Measurements from ENCODE around the gene PTGES.
"Not testable (repeated sequence)": the region's sequence is repeated elsewhere in the genome, so short reads cannot be mapped to it uniquely, and the experiment has no call there.

The PTGES gene

DNA sequence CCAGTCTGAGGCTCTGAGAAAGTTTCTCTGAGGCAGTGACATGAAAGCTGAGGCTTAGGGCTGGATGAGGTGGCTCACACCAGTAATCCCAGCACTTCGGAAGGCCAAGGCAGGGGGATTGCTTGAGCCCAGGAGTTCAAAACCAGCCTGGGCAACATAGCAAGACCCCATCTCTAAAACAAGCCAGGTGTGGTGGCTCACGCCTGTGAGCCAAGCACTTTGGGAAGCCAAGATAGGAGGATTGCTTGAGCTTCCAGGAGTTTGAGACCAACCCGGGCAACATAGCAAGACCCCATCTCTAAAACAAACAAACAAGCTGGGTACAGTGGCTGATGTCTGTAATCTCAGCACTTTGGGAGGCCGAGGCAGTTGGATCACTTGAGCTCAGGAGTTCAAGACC lies 3.8 kb downstream of the PTGES start:
- not testable (repeated sequence) for DNase-seq (ENCODE audit: low read depth, low spot score); H3K27ac ChIP-seq

DNA sequence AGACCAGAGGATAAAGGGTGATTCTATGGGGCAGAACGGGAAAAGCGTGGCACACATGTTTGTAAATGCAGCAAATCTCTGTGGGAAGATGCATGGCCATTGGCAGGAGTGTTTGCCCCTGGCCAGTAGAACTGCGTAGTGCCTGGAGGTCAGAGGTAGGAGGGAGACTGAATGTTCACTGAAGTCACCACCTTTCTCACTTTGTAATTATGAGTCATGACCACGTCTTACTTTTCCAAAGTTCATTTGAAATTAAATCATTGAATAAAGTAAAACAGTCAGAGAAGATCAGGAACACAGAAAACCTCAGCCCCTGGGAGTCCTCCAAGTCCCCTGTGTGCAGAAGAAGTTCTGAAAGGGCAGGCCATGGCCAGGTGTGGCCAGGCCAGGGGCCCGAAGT lies 4.6 kb downstream of the PTGES start:
- no peak overlapping the region for H3K27ac ChIP-seq
- no peak for DNase-seq (ENCODE audit: low read depth, low spot score)

DNA sequence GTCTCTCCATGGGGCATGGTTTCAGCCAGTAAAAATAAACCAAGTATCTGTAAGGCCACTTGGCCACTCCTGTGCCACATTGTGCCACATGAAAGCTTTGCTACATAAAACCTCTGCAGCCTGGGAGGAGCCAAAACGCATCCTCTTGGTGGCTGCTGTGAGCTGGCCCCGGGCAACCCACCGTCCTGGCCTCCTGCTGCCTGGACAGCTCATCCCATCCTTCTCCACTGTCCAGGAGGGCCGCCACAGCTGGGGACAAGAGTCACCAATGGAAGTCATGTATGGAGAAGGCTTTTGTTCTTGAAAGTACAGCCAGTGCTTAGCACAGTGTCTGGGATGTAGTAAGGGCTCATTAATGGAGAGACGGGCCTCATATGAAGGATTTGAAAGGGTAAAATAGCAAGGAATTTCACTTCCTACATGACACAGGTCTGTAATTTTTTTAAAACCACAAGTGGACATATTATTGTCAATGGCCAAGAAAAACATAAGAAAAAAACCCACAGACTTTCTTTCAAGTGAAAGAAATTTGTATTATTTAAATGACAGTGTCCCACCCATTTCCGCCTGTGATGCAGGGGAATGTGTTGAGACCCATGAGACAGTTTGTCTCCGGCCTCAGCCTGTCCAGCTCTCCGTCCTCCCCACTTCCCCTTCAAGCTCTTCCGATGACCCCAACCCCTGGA lies 6.6 kb downstream of the PTGES start:
- no peak for DNase-seq (ENCODE audit: low read depth, low spot score)
- H3K27ac ChIP-seq, result no peak overlapping the region

DNA sequence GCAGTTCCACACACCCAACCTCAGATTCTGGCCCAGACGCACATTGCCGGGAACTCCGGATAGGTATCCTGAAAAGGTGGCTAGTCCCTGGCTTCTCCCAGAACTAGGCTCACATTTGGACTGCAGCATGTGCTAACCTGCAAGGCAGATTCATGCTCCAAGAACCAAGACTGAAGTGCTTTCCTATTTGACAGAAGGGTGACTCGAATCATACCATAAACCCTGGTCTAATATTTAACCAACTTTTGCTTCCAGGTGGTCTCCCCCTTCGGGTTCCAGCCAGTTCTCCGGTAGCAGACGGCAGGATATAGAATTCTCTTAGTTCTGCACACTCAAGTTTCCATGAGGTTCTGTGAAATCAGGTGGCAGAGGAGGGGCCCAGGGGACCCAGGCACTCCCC lies 7.6 kb downstream of the PTGES start:
- H3K27ac ChIP-seq, result no peak overlapping the region
- DNase-seq (ENCODE audit: low read depth, low spot score), result no peak

DNA sequence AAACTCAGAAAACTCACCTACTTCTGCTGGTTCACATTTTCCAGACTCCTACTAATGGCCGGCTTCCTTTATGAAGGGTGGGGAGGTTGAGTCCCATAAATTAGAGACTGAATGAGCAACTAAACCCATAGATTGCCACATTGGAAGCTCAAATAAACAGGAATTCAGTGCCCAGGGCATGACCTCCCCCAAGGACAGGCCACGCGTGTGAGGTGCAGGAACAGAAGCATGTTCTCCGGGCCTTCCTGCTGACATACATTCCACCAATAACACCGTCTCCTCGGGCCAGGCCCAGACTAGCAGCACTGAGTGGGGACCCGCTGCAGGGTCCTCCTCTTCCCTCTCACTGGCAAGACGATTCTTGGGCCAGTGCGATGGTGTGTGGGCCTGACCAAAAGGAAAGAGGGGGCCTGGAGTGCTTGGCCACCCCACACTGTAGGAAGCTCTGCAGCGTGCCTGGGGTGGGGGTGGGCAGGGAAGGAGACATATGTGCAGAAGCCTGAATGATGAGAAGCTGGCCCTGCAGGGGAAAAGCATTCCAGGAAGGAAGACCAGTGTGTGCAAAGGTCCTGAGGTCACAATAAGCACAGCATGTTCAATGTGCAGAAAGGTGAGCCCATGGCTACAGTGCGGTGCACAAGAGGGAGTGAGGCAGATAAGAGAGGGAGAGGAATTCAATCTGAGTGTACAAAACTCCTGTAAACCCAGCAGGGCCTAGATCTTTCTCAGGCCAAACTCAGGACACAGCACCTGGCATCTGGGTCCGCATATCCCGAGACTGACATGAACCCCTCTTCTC lies 12.0 kb downstream of the PTGES start:
- no peak for DNase-seq (ENCODE audit: low read depth, low spot score)
- H3K27ac ChIP-seq, result no peak overlapping the region

DNA sequence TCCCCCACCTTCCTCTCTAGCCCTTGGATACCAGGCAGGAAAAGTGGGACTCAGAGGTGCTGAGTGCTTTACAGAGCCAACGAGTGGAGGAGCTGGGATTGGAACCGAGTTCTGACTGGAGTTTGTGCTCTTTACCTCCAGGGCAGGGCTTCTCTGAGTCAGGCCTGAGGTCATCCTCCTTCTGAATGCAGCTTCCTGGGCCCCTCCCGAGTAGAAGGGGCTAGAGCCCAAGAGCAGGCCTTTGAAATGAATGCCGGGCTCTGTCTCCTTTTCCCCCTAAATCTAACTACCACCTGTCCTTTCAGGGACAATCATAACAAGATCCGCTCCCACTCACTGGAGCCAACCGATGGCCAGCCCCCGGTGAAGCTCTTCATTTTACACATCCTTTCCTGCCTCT lies 12.7 kb downstream of the PTGES start:
- no peak overlapping the region for H3K27ac ChIP-seq
- DNase-seq (ENCODE audit: low read depth, low spot score), result no peak

DNA sequence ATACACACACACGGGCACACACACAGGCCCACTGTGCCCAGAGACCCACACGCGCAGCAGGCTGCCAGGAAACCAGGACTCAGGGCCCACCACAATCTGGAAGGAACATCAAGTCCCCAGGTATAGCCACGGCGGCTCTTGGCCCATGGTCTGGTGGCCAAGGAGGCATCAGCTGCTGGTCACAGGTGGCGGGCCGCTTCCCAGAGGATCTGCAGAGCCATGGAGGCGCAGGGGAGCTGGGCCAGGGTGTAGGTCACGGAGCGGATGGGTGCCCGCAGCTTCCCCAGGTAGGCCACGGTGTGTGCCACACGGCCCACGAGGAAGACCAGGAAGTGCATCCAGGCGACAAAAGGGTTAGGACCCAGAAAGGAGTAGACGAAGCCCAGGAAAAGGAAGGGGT lies 13.4 kb downstream of the PTGES start:
- no peak for DNase-seq (ENCODE audit: low read depth, low spot score)
- no peak overlapping the region for H3K27ac ChIP-seq

DNA sequence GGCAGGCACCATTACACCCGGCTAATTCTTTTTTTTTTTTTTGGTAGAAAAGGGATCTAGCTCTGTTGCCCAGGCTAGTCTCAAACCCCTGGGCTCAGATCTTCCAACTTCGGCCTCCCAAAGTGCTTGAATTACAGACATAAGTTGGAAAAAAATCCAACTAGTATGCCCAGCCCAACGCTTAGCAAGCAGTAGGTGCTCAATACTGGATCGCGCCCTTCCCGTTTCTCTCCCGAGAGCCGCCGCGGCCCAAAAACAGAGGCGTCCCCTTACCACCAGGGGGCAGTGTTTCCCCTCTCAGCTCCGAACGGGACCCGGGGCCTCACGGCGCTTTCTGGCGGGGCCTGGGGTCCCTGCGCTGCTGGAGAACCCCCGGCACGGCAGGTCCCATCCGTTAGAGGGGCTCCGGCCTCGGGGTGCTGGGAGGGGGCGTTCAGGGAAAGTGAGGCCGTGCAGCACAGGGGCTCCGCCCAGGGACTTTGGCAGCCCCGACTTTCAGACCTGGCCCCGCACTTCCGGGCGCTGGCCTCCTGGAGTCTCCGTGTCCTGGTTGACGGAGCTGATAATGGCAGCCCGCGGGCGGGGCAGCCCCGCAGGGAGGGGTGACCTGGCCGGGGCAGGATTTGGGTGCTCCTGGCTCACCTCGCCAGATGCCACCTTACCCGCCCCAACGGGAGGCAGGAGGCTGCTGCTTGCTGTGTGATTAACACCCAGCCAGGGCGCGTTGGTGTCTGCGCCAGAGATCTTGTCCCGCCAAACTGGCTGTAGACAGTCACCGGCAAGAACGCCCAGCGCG lies 15.2 kb downstream of the PTGES start:
- H3K27ac ChIP-seq, result no peak overlapping the region
- DNase-seq (ENCODE audit: low read depth, low spot score), result no peak

DNA sequence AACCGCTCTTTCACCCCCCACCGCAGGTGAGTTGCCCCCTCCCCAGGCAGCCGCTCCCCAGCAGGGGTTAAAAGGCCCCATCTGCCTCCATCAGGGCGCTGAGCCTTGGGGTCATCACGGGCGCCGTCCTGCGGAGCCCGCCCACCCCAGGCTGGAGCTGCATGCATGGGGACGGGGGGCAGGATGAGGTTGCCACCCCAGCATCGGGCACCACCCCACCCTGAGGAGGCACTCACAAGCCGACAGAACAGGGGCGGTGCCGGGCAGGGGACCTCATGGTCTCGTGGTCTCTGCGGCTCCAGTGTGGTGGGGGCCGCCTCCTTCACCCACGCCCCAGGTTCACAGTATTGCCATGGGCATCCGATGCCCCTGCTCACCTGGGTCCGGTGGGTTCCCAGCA lies 16.5 kb downstream of the PTGES start:
- H3K27ac ChIP-seq, result no peak overlapping the region
- no peak for DNase-seq (ENCODE audit: low read depth, low spot score)

DNA sequence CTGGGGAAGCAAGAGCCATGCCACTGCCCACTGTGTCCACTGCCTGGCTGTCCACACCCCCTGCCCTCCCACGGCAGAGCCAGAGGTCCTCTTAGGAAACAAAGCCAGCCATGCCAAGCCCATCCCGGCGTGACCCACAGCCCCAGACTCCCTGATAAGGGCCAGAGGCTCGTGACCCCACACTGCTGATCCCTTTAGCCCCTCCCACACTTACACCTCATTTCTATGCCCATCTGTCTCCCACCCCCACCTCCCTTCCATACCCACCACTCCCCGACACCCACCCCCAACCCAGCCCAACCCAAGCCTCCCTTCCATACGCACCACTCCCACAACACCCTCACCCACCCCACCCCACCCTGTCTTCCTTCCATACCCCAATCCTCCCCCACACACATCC lies 17.3 kb downstream of the PTGES start:
- H3K27ac ChIP-seq, result no peak overlapping the region
- no peak for DNase-seq (ENCODE audit: low read depth, low spot score)

DNA sequence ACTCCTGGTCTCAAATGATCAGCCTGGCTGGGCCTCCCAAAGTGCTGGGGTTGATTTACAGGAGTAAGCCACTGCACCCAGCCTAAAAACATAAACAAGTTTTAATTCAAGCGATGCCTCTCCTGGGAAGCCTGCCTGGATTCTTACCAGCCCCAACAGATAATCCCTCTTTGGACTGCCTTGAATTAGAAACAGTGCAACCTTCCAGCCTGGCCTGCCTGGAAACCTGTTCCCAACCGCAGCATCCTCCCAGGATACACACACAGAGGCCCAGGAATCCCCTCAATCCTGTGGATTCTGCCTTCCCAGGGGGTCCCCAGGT lies 19.2 kb downstream of the PTGES start:
- no peak for DNase-seq (ENCODE audit: low read depth, low spot score)
- H3K27ac ChIP-seq, result no peak overlapping the region

DNA sequence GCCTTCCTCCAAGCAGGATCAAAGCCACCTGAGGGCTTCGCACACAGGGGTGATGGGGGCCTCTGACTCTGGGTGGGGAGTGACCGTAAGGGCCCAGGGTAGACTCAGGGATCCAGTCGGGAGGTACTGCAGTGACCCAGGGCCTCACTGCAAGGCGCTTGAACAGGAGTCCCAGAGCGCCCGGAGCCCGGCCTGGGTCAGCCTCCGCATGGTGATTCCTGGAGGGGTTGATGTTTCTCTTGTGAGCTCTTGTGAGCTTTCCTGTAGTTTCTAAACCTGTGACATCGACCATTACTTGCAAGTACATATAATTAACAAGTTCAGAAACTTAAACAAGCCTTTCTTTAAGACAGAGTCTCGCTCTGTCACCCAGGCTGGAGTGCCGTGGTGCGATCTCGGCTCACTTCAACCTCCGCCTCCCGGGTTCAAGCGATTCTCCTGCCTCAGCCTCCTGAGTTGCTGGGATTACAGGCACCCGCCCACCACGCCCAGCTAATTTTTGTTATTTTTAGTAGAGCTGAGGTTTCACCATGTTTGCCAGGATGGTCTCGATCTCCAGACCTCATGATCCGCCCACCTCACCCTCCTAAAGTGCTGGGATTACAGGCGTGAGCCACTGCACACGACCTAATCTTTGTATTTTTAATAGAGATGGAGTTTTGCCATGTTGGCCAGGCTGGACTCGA lies 19.8 kb downstream of the PTGES start:
- no peak overlapping the region for H3K27ac ChIP-seq
- DNase-seq (ENCODE audit: low read depth, low spot score), result no peak

DNA sequence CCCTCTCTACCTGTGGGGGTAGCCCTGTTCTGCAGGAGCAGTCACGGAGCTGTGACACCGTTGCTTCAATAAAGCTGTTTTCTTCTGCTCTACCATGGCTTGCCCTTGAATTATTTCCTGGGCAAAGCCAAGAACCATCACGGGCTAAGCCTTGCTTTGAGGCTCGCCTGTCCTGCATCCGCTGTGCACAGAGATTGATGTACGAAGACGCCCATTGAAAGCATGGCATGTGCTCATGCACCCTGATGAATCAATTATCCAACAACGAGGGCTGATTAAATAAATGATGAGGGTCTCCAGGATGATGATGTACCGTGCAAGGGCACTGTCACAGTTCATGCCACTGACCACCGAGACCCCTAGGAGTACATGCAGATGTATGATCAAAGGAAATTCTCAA lies 20.7 kb downstream of the PTGES start:
- no peak for DNase-seq (ENCODE audit: low read depth, low spot score)
- H3K27ac ChIP-seq, result no peak overlapping the region

DNA sequence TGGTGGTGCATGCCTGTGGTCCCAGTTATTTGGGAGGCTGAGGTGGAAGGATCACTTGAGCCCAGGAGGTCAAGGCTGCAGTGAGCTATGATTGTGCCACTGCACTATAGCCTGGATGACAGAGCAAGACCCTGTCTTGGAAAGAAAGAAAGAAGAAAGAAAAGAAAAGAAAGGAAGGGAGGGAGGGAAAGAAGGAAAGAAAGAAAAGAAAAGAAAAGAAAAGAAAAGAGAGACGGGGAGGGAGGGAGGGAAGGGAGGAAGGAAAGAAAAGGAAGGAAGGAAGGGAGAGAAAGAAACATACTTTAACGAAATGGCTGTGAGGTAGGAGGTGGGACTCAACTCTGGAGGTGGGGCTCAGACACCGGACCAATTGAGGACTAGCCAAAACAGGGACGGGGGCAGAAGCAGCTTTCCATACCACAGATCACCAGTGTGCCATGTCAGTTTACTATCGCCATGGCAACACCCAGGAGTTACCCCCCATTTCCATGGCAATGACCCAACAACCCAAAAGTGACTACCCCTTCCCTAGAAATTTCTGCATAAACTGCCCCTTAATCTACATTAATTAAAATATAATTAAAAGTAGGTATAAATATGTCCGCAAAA lies 21.3 kb downstream of the PTGES start:
- H3K27ac ChIP-seq, result no peak overlapping the region
- no peak for DNase-seq (ENCODE audit: low read depth, low spot score)

DNA sequence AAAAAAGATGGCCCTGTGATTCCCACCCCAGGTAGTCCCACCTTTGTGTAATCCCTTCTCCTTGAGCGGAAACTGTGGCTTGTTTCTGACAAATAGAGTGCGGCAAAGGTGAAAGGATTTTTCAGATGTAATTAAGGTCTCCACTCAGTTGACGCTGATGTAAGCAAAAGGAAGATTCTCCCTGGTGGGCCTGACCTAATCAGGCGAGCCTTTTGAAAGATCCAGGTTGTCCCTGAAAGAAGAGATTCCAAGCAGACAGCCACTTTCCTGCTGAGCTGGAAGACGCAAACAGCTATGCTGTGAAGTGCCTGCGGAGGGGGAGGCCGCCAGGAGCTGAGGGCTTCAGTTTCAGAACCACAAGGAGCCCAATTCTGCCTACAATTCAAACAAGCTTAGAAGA lies 24.1 kb downstream of the PTGES start:
- no peak overlapping the region for H3K27ac ChIP-seq
- DNase-seq (ENCODE audit: low read depth, low spot score), result no peak

DNA sequence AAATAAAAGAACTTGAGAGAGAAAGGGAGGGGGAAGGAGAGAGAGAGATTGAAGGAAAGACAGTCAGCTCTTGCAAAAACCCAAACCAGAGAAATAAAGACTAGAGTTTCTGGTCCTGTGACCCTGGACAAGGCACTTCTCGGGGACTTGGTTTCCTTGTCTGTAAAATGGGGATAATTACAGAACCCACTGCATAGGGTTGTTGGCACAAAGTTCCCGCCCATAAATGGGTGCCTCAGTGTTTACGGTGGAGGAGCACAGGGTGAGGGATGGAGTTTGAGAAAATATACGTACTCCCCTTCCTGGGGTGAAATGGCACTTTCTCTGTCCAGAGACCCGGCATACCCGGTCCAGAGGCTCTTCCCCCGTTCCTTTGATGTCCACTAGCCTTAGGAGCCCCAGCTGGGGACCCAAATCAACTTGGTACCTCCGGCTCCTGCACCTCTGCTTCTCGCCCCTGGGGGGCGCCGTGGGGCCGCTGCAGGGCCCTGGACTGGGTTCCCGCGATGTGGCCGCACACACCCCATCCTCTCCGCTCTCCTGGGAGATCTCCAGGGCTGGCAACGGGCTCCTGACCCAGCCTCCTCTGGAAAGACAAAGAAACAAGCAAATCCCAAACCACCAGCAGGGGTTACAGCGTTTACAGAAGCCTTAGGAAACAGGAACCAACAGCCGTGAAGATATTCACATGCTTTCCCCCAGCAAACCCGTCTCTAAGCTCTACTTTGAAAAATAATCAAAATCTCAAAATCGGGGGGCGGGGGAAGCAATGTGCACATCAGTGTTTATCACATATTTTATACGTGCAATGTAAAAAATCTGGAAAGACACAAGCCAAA lies 26.3 kb downstream of the PTGES start:
- no peak overlapping the region for H3K27ac ChIP-seq
- DNase-seq (ENCODE audit: low read depth, low spot score), result no peak

DNA sequence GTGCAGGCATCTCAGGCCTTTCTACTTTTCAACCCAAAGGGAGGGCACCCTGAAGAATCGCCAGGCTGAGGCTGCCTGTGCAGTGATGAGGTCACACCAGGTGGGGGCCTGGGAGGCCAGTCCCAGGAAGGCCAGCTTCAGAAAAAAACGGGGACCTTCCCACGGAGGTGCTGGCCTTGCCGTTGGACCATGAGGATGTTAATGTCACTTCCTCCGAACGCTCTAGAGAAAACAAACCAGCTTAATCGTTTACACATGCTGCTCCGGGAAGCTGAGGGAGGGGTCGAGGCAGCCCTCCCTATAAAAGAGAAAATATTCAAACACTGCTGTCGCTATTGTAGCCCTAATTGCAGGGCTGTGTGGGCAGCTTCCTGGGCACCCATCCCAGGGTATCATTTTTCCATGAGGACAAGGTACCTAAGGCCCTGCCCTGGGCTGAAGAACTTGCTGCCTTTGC lies 27.0 kb downstream of the PTGES start:
- no peak for DNase-seq (ENCODE audit: low read depth, low spot score)
- H3K27ac ChIP-seq, result no peak overlapping the region

DNA sequence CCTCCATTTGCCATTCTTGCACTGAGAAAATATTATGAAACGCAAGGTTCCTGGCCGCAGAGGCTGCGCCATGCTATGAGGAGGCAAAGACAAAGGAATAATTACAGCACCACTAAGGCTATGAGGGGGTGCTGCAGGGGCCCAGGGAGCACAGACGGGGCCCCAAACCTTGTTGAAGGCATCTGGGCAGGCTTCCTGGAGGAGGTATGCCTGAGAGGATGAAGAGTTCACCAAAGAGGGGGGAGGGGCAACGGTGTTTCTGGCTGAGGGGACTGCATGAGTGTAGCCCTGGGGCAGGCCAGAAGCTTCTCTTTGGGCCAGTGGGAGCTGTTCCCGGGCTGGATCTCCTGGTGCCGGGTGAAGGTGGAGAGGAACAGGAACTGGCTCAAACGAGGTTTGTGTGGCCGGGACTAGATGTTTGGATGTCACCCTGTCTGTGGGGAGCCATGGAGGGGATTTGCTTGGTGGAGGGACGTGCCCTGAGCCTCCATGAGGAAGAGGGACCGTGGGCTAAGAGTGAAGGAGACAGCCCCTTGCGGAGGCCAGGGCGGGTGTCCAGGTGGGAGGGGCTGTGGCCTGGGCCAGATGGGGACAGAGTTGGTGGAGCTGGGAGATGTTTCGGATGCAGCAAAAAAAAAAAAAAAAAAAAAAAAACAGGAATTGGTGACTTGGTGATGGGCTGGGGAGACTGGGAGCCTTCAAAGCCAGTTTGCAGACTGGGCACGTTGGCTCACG lies 28.2 kb downstream of the PTGES start:
- H3K27ac ChIP-seq, result no peak overlapping the region
- no peak for DNase-seq (ENCODE audit: low read depth, low spot score)

DNA sequence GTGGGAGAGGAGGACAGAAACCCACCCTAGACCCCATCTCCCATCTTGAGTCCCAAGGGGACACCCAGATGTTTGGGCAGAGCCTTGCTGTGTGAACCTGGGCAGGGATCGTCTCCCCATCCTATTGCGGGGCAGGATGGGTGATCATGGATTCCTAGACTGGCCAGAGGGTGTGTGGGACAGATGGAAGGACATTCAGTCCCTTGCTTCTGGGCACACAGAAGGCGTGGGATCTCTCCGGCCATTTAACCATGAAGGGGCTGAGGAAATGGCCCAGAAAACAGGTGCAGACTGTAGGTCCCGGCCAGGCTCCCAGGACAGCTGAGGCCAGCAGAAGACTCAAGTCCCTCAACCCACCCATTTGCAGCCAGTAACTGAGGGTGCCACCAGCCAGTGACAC lies 29.9 kb downstream of the PTGES start:
- DNase-seq (ENCODE audit: low read depth, low spot score), result no peak
- no peak overlapping the region for H3K27ac ChIP-seq

Data from epithelial cell of prostate (primary cell).